Measurements from ENCODE around the gene CHST13. TPM values are rescaled to one million over a fixed set of nuclear protein-coding genes. Genes with fewer than 3 reads are reported as not detected.

Gene CHST13
- total RNA-seq, 1 donor from 2014 or later = not detected

GRCh38 chr3:126537116-126537729 lies 13.3 kb downstream of the CHST13 start:
- peaks cover 33% of the 10 kb centered on the region for H3K27me3 Mint-ChIP-seq (ENCODE audit: low read depth)
- H3K36me3 Mint-ChIP-seq (ENCODE audit: low read depth) = no peaks in the 10 kb centered on the region
- DNase-seq (ENCODE audit: low spot score) = peak; percentile 72
- no peak overlapping the region for H3K27ac Mint-ChIP-seq (ENCODE audit: unreplicated experiment)
- H3K4me1 Mint-ChIP-seq (ENCODE audit: low read depth) = peaks cover 13% of the 10 kb centered on the region
- TF ChIP-seq, protein P1, sequence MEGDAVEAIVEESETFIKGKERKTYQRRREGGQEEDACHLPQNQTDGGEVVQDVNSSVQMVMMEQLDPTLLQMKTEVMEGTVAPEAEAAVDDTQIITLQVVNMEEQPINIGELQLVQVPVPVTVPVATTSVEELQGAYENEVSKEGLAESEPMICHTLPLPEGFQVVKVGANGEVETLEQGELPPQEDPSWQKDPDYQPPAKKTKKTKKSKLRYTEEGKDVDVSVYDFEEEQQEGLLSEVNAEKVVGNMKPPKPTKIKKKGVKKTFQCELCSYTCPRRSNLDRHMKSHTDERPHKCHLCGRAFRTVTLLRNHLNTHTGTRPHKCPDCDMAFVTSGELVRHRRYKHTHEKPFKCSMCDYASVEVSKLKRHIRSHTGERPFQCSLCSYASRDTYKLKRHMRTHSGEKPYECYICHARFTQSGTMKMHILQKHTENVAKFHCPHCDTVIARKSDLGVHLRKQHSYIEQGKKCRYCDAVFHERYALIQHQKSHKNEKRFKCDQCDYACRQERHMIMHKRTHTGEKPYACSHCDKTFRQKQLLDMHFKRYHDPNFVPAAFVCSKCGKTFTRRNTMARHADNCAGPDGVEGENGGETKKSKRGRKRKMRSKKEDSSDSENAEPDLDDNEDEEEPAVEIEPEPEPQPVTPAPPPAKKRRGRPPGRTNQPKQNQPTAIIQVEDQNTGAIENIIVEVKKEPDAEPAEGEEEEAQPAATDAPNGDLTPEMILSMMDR (IDR thresholded peaks at IDR 0.05) = no peak
- no peak overlapping the region for H3K4me3 Mint-ChIP-seq (ENCODE audit: unreplicated experiment)
- no peaks in the 10 kb centered on the region for H3K9me3 Mint-ChIP-seq (ENCODE audit: low read depth)

- no peaks in the 10 kb centered on the region for H3K9me3 Mint-ChIP-seq (ENCODE audit: low read depth)
- H3K4me3 Mint-ChIP-seq (ENCODE audit: unreplicated experiment) = no peak overlapping the region
- H3K4me1 Mint-ChIP-seq (ENCODE audit: low read depth) = peaks cover 13% of the 10 kb centered on the region
- peaks cover 27% of the 10 kb centered on the region for H3K27me3 Mint-ChIP-seq (ENCODE audit: low read depth)
- TF ChIP-seq, protein P1 (IDR thresholded peaks at IDR 0.05) = no peak
- no peaks in the 10 kb centered on the region for H3K36me3 Mint-ChIP-seq (ENCODE audit: low read depth)
- H3K27ac Mint-ChIP-seq (ENCODE audit: unreplicated experiment) = no peak overlapping the region
- peak; percentile 70 for DNase-seq (ENCODE audit: low spot score)
These were observed 13.9 kb downstream of the CHST13 start for GRCh38 chr3:126537730-126538281.

DNA sequence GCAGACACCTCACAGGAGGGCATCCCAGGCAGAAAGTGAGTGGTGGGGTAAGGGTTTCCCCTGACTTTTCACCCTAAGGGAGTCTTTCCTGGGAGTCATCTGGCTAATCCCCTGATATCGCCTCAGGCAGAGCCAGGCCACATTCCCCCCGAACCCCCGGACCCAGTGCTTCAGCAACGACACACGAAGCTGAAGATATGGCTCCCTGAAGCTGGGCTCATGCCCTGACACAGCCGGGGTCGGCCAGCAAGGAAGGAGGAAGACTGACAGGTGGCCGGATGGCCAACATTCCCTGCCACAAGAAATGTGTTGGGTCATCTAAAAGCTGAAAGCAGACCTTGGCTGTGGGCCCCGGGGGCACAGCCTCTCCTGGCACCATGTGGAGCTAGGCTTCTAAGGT lies 14.4 kb downstream of the CHST13 start:
- Mint-ChIP-seq H3K27ac (ENCODE audit: unreplicated experiment) (no peak overlapping the region), H3K4me1 (ENCODE audit: low read depth) (peaks cover 13% of the 10 kb centered on the region), H3K27me3 (ENCODE audit: low read depth) (peaks cover 25% of the 10 kb centered on the region), H3K4me3 (ENCODE audit: unreplicated experiment) (no peak overlapping the region), H3K9me3 (ENCODE audit: low read depth) (no peaks in the 10 kb centered on the region), H3K36me3 (ENCODE audit: low read depth) (no peaks in the 10 kb centered on the region)
- TF ChIP-seq, protein P1 (IDR thresholded peaks at IDR 0.05) = no peak
- peak; percentile 68 for DNase-seq (ENCODE audit: low spot score)

DNA sequence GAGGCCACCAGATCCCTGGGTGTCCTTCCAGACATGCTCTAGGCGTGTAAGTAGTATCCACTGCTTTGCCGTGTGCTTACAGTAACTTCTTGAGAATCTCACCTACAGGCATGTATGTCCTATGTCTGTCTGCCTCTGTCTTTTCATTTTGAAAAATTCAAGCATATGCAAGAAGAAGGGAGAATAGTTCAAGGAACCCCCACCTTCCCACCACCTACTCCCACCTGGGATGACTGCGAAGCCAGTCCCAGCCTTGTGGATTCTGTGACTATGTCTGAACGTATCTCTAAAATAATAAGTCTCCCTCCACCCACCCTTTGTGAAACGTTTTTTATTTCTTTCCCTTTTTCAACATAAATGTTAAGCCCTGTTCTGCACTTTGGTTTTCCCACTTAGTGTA lies 15.0 kb downstream of the CHST13 start:
- no peaks in the 10 kb centered on the region for H3K9me3 Mint-ChIP-seq (ENCODE audit: low read depth)
- TF ChIP-seq, protein P1 (IDR thresholded peaks at IDR 0.05) = no peak
- peak; percentile 25 for DNase-seq (ENCODE audit: low spot score)
- H3K27me3 Mint-ChIP-seq (ENCODE audit: low read depth) = peaks cover 18% of the 10 kb centered on the region
- H3K4me1 Mint-ChIP-seq (ENCODE audit: low read depth) = peaks cover 13% of the 10 kb centered on the region
- no peak overlapping the region for H3K27ac Mint-ChIP-seq (ENCODE audit: unreplicated experiment)
- H3K36me3 Mint-ChIP-seq (ENCODE audit: low read depth) = no peaks in the 10 kb centered on the region
- no peak overlapping the region for H3K4me3 Mint-ChIP-seq (ENCODE audit: unreplicated experiment)

GRCh38 chr3:126539558-126540250 lies 15.7 kb downstream of the CHST13 start:
- Mint-ChIP-seq H3K27me3 (ENCODE audit: low read depth) (peaks cover 12% of the 10 kb centered on the region), H3K4me3 (ENCODE audit: unreplicated experiment) (no peak overlapping the region), H3K9me3 (ENCODE audit: low read depth) (no peaks in the 10 kb centered on the region), H3K36me3 (ENCODE audit: low read depth) (no peaks in the 10 kb centered on the region), H3K27ac (ENCODE audit: unreplicated experiment) (peak overlapping the region; percentile 77), H3K4me1 (ENCODE audit: low read depth) (peaks cover 13% of the 10 kb centered on the region)
- TF ChIP-seq, protein P1 (IDR thresholded peaks at IDR 0.05) = no peak
- peak; percentile 43 for DNase-seq (ENCODE audit: low spot score)

All from chondrocyte (in vitro differentiated cells).